Stomach (tissue), 4 donors: ENCODE data around the gene EXPH5.

Source experiments
- EP300 ChIP-seq: sonication (generic); formaldehyde crosslinking; IDR thresholded peaks from one replicate; pipeline ENCODE4 v1.6.1; 2017; ENCODE audit warnings: antibody characterized with exemption
- POLR2A ChIP-seq, 4 donors: fragments of 450-650 bp; IDR thresholded peaks; one replicate each; pipeline ENCODE4 v1.6.1; 2016; ENCODE audit warnings: antibody characterized with exemption in 4 of 4, control low read depth in 2 of 4, mild to moderate bottlenecking in 1 of 4, moderate library complexity in 1 of 4
- POLR2AphosphoS5 ChIP-seq, 3 donors: sonication (generic); formaldehyde crosslinking; IDR thresholded peaks; one replicate each; pipeline ENCODE4 v1.6.1; 2016; ENCODE audit warnings: antibody characterized with exemption in 3 of 3
- TF ChIP-seq, protein P1 (sequence below), 7 experiments: fragments of 450-650 bp in 4 of 7; fragments of 200-600 bp in 3 of 7; sonication (generic) in 3 of 7; IDR thresholded peaks; one replicate each; pipeline ENCODE4 v1.5.1; 2016 to 2019; ENCODE audit warnings: antibody characterized with exemption in 7 of 7, control low read depth in 2 of 7, mild to moderate bottlenecking in 1 of 7

DNA sequence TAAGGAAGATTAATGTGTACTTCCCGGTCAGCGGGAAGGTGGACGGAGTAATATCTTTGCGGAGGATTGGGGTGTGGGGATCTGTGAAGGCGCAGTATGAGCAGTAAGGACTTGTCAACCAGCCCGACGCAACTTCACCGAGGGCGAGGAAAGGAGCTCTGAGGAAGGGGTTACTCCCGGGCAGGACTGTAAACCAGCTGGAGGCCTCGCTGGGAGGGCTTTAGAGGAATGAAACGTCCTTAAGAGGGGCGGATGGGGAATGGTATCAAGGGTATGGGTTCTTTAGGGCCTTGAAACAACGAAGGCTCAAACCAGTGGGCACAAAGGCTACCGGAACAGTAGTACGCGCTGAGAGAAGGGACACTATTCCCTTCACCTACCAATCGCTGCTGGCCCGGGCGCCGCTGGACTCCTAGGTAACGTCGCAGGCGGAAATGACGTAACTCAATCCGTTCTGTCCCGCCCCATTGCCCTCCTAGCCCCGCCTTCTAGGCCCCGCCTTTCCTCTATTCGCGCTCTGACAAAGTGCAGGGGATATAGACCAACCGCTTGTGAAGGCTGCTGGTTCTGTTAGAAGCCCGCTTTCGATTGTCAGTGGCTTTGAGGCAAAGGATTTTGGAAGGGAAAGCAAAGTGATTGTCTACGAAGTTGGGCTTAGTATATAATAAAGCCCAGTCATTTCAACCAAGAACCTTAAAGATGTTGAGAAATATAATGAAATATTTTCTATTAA, 126.3 kb downstream of the EXPH5 start, which contains the start of gene C11orf65:
- TF ChIP-seq, protein P1, sequence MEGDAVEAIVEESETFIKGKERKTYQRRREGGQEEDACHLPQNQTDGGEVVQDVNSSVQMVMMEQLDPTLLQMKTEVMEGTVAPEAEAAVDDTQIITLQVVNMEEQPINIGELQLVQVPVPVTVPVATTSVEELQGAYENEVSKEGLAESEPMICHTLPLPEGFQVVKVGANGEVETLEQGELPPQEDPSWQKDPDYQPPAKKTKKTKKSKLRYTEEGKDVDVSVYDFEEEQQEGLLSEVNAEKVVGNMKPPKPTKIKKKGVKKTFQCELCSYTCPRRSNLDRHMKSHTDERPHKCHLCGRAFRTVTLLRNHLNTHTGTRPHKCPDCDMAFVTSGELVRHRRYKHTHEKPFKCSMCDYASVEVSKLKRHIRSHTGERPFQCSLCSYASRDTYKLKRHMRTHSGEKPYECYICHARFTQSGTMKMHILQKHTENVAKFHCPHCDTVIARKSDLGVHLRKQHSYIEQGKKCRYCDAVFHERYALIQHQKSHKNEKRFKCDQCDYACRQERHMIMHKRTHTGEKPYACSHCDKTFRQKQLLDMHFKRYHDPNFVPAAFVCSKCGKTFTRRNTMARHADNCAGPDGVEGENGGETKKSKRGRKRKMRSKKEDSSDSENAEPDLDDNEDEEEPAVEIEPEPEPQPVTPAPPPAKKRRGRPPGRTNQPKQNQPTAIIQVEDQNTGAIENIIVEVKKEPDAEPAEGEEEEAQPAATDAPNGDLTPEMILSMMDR (IDR thresholded peaks at IDR 0.05), result no peak
- TF ChIP-seq EP300, result no peak
- peak in 2 of 4 donors; percentile 97 to 98 for TF ChIP-seq POLR2A (IDR thresholded peaks at IDR 0.05)
- peak; percentile 96 to 99 (median 99) for TF ChIP-seq POLR2AphosphoS5 (IDR thresholded peaks at IDR 0.05)
